Effector CD4-positive, alpha-beta T cell (primary cell): ENCODE measurements around the gene LGR4.
"Not testable (repeated sequence)": the region's sequence is repeated elsewhere in the genome, so short reads cannot be mapped to it uniquely, and the experiment has no call there.

Experiments used
- DNase-seq: peaks from one replicate; pipeline ENCODE4 v3.0.0-alpha.2; 2020

LGR4 gene

DNA sequence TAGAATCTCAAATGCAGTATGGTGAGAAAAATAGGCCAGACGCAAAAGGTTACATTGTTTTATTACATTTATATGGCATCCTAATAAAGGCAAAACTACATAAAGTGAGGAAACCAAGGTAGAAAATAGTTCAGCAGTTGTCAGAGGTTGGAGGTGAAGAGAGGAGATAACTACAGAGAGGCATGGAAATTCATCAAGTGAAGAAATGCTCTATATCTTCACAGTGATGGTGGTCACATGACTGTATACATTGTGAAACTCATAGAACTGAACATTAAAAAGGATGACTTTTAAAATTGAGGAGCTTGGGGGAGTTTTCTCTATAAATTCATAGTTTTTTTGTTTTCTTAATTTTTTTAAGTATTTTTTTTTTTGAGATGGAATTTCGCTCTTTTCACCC lies 14.4 kb downstream of the LGR4 start:
- no peak for DNase-seq

DNA sequence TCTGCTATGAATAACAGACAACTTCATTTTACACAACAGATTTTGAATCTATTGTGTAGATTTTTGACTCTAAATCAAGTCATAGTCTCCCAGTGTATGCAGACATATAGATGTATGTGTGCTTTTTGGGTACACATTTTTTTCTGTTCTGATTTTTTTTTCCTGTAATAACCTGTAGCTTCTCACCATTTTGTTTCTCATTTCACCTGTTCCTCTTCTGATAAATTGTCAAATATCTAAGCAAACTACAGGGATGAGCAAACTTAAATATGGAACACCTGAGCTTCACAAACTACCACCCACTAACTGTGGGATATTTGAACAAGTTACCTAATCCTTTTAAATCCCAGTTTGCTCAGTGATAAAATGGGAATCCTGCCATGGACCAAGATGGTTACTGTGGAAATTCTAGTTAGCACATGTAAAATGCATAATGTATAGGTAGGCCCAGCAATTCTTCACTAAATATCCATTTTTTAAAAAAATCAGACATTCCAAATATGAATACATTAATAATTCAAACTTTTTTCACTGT lies 15.7 kb downstream of the LGR4 start:
- no peak for DNase-seq

DNA sequence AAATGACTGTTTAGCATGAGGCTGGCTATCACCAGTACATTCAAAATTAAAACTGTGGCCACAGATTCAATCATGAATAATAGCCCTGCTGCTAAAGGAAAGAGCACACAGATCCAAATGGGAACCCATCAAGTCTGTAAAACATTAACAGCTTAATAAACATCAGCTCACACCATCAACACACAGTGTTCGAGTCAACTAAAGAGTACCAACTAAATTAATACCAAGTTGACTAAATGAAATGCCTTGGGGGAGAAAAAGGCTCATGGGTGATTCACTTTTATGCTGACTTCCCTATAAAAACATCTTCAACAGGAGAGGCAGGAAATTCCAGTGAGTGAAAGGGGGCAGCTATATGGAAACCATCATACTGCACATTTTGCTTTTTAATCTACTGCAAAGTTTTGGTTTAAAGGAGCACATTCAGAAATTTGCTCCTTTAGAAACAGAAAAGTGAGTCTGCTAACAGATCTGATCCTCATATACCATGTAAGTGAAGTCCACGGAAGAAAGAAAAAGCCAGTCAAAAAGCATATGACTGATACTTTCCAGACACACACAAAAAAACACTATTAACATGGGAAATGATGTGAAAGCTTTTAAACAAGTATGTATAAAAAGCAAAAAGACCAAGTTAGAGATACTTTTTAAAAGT lies 16.3 kb downstream of the LGR4 start:
- DNase-seq: no peak

DNA sequence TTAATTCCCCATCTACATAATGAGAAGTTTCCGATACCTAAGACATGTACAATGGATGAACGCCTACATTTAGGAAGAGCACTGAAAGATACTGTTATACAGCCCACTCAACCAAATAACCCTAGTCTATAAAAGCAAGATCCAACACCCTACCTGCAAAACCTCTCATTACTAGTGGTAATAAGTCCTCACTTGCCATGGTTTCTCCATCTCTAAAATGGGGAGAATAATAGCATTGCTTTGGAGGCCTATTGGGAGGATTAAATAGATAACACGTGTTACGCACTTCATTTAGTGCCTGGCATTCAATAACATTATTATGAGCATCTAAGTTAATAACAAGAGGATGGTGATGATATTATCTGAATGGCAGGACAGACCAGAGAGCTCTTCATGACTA lies 16.9 kb downstream of the LGR4 start:
- no peak for DNase-seq

DNA sequence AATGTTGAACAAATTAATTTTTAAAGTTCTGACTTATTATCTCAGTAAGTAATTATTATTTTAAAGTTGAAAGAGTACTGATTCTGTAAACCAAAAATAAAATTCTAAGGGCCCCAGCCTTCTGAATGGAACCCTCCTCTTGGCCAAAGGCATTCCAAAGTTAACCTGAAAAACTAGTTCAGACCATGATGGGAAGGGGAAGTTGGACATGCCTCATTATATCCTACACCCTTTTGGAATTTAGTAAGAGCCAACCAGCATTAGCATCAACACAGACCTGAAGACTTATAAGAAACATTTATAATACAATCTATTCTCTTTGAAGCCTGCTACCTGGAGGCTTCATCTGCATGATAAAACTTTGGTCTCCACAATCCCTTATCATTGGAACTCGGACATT lies 18.9 kb downstream of the LGR4 start:
- no peak for DNase-seq

DNA sequence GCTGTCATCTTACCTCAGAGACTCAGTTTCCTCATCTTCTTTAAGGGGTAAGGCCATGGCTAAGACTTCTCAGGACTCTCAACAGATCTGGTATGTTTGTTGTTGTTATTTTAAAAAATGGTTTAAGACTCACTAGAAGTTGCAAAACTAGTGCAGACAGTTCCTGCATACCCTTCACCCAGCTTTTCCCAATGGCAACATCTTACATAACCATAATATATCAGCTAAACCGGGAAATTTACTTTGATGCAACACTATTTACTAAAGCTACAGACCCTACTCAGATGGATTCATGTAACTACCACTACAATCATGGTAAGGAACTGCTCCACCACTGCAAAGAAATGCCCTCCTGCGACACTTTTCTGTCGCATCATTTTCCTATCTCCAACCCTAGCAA lies 20.4 kb downstream of the LGR4 start:
- no peak for DNase-seq

DNA sequence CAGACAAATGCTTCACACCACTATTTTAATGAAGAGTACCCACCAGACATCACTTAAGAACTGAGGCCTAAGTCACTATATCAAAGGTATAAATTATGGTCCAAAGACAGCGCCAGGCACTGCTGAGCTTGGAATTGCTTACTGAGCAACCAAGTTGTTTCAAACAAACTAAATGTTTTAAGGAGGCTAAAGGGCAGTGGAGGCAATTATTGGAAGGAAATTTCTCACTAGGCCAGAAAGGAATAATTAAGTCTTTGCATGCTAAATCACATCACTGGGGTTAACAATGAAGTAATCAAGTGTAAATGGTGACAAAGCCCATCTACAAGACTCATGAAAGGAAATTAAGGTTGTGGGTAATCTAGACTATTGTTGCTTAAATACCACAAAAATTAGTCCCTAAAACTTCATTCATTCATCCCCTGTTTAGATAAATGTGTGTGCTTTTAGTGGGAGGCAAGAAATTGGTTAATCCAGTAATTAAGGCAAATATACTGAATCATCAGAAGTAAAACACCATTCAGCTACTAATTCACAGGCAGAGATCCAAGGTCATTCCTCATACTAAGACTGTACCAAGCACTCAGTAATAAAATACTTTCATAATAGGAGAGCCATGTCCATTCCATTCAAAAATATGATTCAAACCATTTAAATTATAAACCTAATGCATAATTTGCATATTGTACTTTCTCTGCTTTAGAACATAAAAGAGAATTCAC lies 21.2 kb downstream of the LGR4 start:
- DNase-seq: no peak

DNA sequence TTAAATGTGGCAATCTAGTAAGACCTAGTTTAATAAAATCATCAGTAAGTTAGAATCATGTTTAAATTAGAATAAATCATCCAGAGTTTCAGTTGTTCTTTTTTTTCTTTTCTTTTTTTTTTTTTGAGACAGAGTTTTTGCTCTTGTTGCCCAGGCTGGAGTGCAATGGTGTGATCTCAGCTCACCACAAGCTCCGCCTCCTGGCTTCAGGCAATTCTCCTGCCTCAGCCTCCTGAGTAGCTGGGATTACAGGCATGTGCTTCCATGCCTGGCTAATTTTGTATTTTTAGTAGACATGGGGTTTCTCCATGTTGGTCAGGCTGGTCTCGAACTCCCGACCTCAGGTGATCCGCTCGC lies 24.4 kb downstream of the LGR4 start:
- not testable (repeated sequence) for DNase-seq

DNA sequence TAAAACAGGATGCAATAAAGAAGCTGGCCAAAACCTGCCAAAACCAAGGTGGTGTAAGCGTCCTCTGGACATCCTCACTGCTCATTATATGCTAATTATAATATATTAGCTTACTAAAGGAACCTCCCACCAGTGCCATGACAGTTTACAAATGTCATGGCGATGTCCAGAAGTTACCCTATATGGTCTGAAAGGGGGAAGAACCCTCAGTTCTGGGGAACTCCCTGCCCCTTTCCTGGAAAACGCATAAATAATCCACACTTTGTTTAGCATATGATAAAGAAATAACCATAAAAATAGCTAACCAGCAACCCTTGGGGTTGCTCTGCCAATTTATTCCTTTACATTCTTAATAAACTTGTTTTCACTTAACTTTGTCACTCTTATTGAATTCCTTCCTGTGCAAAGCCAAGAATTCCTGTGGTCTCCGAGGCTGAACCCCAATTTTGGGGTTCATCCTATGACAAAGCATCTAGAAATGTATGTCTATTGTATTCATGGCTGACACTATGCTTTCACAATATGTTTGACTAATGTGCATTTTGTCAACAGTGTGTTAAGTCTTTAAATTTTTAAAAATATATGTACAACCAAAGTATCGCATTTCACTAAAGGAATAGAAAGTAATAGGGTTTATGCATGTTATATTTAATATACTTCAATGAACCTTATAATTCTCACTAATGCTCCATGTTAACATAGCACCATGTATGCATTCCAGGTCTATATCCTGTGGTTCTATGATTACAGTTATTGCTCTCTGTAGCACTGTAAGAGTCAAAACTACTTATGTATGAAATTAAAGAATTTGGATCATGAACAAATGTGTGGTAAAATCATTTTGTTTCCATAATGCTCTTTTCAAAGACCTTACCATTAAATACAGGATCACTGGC lies 25.1 kb downstream of the LGR4 start:
- DNase-seq: no peak

DNA sequence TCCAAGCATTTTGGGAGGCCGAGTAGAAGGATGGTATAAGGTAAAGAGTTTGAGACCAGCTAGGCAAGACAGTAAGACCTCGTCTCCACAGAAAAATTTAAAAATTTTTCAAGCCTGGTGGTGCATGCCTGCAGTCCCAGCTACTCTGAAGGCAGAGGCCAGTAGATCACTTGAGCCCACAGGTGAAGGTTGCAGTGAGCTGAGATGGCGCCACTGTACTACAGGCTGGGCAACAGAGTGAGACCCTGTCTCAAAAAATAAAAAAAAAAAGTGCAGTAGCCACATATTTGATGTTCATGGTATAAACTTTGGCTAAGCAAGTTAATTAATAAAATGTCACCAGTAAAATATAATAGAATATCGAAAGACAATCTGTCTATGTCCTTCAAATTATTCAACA lies 27.0 kb downstream of the LGR4 start:
- no peak for DNase-seq

DNA sequence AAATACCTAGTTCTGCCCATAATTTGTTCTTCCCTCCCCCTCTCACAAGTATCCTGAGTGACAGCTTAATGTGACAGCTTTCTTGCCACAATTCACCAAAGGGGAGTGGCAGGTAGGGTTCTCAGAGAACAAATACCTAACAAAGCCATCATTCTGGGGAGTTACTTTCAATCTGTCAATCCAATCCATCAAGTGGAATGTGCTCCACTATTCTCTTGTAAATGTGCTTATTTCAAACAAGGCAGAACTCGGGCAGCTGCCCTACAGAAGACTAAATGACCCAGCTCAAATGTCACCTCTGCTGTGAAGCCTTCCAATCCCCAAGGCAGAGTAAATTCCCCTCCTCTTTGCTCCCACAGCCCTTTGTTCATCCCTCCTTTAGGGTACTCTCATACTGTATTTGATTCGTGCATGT lies 27.8 kb downstream of the LGR4 start:
- DNase-seq: no peak

DNA sequence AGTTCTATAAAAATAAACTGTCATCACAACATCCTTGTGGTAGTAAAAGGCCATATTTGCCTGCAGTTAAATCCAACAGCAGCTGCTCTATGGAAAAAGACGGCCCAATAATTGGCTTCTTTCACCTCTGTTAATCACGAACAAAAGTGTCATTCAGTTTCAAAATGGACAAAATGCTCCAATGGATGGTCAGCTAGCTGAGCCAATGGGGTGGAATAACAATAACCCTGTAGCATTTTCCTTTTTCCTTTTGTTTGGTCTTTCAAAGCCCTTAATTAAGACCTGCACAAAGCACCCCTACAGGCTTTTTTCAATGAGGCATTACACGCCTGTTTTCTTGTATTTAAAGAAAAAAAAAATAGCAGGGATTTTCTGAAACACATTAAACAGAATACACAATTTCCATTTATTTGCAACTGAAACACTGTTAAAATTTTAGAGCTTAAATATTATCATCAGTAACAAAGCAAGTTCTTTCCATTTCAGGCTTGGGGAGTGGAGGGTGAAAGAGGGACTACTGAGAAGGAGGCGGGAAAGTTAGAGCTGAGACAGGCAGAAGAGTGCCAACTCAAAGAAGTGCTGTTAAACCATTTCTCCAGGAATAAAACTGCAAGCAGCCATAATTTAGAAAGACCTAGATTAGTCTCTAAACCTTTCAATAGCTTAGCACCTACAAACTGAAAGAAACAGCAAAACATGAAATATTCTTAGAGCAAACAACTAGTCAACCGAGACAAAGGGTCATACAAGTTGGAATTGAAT lies 28.7 kb downstream of the LGR4 start:
- DNase-seq: no peak

DNA sequence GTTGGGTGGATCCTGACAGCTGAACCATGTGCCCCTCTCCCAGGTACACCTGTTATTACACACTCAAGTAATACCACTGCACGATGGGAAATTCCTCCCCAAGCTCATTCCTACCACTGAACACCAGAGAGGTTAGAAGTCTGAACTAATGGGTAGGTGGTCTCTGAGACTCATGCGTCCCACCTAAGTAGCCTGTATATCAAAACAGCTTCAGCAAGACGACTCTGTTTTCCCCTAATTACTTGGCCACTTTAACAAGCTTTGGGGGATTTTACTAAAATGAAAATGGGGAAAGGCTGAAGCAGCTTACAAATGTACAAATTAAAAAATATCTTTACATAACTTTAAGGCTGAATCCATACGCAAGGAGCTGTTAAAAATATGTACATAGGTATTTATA lies 29.4 kb downstream of the LGR4 start:
- no peak for DNase-seq

DNA sequence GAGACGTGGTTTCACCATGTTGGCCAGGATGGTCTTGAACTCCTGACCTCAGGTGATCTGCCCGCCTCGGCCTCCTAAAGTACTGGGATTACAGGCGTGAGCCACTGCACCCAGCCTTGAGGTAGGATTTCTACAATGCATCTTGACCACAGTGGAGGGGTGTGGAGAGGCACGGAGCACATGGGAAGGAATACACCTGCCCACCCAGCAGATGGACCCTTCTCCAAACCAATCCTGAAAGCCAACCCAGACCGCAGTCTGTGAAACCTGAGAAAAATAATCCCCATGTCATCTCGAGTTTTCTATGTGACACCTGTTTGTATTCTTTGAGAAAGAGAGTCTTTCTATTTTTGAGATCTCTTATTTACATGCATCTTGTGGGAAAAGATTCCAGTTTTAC lies 32.5 kb downstream of the LGR4 start:
- no peak for DNase-seq

DNA sequence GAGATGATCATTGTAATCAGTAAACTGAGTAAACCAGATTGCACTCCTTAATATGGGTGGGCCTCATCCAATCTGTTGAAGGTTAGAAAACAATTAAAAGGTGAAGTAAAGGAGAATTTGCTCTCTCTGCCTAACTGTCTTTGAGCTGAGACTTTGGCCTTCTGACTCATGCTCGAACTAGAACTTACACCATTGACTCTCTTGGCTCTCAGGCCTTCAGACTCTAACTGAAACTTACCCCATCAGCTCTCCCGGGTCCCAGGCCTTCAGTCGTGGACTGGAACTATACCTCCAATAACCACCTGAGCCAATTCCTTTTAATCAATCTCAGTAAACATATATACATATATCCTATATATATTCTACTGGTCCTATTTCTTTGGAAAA lies 34.0 kb downstream of the LGR4 start:
- DNase-seq: no peak

DNA sequence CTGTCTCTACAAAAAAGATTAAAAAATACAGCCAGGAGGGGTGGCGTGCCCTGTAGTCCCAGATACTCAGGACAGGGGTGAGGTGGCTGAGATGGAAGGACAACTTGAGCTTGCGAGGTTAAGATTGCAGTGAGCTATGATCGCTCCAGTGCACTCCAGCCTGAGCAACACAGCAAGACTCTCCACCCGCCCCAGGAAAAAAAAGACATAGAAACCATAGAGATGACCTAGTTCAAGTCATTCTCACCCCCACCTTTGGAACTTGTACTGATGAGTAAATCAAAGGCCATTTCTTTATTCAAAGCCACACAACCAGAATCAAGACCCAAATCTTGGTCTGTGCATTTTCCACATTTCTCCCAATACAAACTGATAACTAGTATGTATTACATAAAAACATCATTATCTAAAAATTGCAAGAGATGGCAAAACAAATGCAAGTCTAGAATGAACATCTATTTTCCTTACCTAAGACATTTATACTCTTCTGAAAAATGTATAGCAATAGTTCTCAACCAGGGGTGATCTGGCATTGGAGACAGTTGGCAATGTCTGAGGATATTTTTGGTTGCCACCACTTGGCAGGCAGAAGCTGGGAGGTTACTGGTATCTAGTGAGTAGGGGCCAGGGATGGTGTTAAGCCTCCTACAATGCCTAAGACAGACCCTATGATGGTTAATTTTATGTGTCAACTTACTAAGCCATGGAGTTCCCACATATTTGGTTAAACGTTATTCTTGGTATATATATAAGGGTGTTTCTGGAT lies 34.6 kb downstream of the LGR4 start:
- no peak for DNase-seq

DNA sequence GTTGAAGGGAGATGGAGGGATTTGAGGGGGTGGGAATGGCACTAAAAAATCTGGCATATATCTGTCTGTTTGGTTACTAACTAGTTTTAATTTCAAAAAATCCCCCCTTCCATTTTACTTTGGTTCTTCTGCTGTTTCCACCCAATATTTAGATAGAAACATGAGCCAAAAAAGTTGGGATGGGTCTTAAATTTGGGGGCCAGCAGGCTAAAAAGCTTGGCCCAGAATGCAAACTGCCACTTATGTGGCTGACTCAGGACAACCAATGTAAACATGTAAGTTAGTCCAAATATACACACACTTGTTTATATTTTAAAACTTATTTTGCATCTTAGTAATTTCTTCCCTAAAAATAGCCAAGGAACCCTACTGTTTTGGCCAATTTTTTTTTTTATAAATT lies 35.7 kb downstream of the LGR4 start:
- no peak for DNase-seq

DNA sequence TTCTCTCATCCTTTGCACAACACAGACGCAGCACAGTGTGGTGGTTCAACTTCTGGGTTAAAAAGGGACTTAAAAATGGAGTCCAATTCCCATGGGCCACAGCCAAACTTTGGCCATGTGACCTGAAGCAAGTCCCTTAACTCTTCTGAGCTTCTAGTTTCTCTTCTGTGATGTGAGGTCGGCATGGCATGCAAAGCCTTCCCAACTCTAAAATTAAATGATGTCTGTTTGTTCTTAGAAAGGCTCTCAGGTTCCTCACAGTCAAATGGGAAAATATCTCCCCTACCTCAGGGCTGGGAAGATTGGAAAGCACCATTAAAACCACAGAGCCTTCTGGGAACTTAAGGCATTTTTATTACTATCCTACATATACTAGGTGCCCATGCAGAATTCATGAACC lies 38.8 kb downstream of the LGR4 start:
- DNase-seq: no peak

DNA sequence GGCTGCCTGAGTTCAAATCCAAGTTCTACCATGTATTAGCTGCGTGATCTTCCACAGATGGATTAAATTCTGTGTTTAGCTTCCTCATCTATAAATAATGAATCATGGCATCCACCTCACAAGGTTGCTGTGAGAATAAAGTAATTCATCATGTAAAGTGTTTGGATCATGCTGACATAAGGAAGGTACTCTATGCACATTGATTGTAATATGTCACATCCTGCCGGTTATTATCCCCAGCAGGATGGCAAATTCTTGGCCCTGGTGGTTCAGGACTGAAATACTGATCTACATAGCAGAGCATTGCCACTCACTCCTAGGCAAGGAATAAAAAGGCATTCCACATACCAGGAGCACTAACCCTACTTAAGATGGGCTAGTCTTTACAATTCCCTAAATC lies 40.8 kb downstream of the LGR4 start:
- no peak for DNase-seq

DNA sequence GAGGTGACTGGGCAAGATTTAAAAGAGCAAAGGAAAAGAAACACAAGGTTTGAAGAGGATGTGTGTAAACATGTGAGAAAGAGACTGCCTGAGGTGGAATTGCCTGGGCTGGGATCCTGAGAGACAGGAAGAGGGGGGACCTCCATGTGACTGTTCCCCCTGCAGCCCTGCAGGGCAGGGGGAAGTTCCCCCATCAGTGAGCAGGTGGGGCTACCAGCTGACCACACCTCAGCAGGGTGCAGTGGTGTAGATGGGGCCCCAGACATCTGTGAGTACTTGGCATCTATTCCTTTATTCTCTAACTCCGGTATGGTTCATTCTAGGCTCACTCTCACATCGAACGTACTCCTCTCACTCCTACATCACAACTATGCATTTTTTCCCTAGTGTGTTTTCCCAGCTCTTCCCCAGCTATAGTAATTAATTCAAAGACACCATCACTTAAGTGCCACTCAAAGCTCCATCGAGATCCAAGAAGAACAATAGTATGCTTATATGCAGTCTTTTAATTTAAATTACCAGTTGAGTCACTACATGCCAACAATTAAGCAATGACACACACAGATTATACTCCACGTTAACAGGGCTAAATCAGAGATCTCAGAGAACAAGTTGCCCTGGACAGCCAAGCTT lies 42.7 kb downstream of the LGR4 start:
- DNase-seq: no peak

DNA sequence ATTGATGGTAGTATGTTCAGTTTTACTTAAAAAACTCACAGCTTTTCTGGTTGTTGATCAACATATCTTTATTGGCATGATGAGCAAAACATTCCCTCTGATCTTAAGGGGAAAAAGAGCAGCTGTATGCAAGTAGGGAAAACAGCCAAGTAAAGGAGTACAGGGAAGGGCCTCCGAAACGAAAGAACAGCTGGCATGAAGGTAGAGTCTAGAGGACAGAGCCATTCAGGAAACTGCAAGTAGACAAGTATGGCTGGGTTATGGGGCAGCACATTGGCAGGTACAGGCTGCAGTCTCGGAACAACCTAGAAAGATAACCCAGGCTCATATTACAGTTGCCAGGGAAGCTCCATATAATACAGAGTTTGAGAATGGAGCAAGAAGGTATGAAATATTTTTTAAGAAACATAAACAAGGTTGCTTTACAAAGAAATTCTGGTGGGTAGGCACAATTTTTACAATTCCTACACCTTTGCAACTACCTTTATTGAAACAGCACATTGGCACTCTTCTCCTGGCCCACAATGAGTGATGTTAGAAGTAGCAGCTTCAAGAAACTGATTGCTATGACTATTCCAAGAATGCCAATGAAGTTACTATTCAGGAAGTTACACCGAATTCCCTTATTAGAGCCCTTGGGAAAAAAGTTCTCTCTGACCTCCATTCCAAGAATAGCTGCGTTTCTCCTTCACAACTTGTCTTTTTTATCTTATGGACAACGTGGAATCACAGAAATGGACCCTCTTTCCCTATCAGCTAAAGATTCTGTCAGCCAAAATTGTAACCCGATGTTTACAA lies 45.2 kb downstream of the LGR4 start:
- no peak for DNase-seq
